Karpas-422 (cell line): ENCODE data around the gene SNTG2. TPM values are rescaled to one million over a fixed set of nuclear protein-coding genes. Genes with fewer than 3 reads are reported as not detected.

Experiments used
- DNase-seq: peaks from one replicate; pipeline ENCODE4 v3.0.0-alpha.2; 2015
- H2AFZ ChIP-seq: fragments of 200-600 bp; sonication (generic); 2 replicates; pipeline ENCODE4 v1.6.1; 2014; ENCODE audit warnings: antibody characterized with exemption, low read length, mixed read lengths
- H3K27ac ChIP-seq: fragments of 200-600 bp; sonication (generic); 2 replicates; pipeline ENCODE4 v1.5.1; 2014; ENCODE audit warnings: mild to moderate bottlenecking, low read length, moderate library complexity
- H3K27me3 ChIP-seq: fragments of 200-600 bp; sonication (generic); 2 replicates; pipeline ENCODE4 v1.6.1; 2014; ENCODE audit warnings: low read length, mixed read lengths
- H3K36me3 ChIP-seq: fragments of 200-600 bp; sonication (generic); 2 replicates; pipeline ENCODE4 v1.6.1; 2014; ENCODE audit warnings: low read length, mixed read lengths; ENCODE audit not compliant: insufficient read depth
- H3K4me1 ChIP-seq: fragments of 200-600 bp; sonication (generic); 2 replicates; pipeline ENCODE4 v1.6.1; 2014; ENCODE audit warnings: mild to moderate bottlenecking, low read length, mixed read lengths
- H3K4me2 ChIP-seq: fragments of 200-600 bp; sonication (generic); 2 replicates; pipeline ENCODE4 v1.6.1; 2014; ENCODE audit warnings: low read length, low read depth, mild to moderate bottlenecking; ENCODE audit not compliant: poor library complexity, severe bottlenecking
- H3K4me3 ChIP-seq: fragments of 200-600 bp; sonication (generic); 2 replicates; pipeline ENCODE4 v1.5.1; 2014; ENCODE audit warnings: mild to moderate bottlenecking, antibody characterized with exemption, low read length, mixed read lengths
- H3K79me2 ChIP-seq: fragments of 200-600 bp; sonication (generic); 2 replicates; pipeline ENCODE4 v1.6.1; 2014; ENCODE audit warnings: mild to moderate bottlenecking, low read length, mixed read lengths
- H3K9ac ChIP-seq: fragments of 200-600 bp; sonication (generic); 2 replicates; pipeline ENCODE4 v1.6.0; 2014; ENCODE audit warnings: low read length
- H3K9me2 ChIP-seq: fragments of 200-600 bp; sonication (generic), shearing (Covaris generic); replicated peaks from 2 replicates; pipeline ENCODE4 v1.6.0; 2014; ENCODE audit warnings: mild to moderate bottlenecking, low read length, moderate library complexity; ENCODE audit not compliant: insufficient read depth
- H3K9me3 ChIP-seq: fragments of 300-700, 200-600 bp; sonication (generic); 2 replicates; pipeline ENCODE4 v1.6.1; 2014; ENCODE audit warnings: low read length, mixed read lengths
- H4K20me1 ChIP-seq: fragments of 200-600 bp; sonication (generic); 2 replicates; pipeline ENCODE4 v1.6.1; 2014; ENCODE audit warnings: mild to moderate bottlenecking, antibody characterized with exemption, low read length, low read depth; ENCODE audit not compliant: insufficient read depth
- total RNA-seq: library from RNA; depleted of rRNA; stranded (reverse); fragments of >200 nt; shearing (Covaris generic); gene quantifications from 2 replicates; pipeline ENCODE4 v1.2.3, GENCODE V29; 2014; ENCODE audit warnings: low replicate concordance; rRNA removed

Gene SNTG2
- not detected in 2 replicates for total RNA-seq

DNA sequence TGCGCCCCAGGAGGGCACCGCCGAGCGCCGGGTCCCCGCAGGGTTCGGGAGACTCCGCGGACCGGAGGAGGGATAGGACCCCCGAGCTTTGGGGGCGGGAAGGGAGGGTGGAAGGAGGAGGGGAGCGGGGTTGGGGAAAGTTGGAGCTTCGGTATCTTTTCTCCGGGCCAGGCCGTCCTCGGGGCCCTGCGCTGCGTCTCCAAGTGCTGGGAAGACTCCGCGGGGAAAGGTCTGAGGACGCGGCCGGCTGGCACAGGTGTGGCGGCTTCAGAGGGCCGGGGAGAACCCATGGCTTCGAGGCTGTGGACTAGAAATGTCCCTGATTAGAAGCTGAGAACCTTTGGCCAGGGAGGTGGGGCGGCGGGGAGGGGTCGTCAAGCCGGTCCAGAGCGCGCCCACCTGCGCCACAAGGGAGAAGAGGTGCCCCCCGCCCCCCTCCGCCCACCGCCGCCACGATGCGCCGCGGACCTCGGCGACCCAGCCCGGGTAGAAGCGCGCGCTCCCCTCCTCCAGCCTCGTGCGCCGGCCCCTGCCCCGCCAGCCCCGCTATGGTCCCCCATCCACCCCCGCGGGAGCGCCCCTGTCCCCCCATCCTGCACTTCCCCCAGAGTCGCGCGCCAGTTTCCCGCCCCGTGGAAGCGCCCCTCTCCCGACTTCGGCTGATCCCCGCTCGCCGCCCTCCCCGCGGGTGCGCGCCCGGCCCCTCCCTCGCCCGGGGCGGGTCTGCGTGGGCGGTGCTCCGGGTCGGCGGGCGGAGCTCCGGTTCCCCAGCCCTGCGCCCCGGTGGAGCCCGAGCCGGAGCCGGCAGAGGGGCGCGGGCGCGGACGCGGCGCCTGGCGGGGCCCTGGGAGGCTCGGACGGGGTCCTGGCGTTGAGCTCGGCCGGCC lies at the start of gene SNTG2:
Gene SNTG2, plus strand, starts transcription at position 770 of the 887 bp plus-strand sequence. CDS start 148 bp downstream, outside the sequence.
- Histone ChIP-seq H3K36me3 (no peaks in the 10 kb centered on the region), H3K27ac (no peak within 1 kb of the TSS), H3K9me2 (no peaks in the 10 kb centered on the region), H3K4me3 (no peak within 1 kb of the TSS), H3K9ac (no peak within 1 kb of the TSS), H3K4me2 (no peak within 1 kb of the TSS), H3K9me3 (no peaks in the 10 kb centered on the region), H3K79me2 (no peaks in the 10 kb centered on the region), H3K4me1 (peaks cover 16% of the 10 kb centered on the region), H2AFZ (no peak within 1 kb of the TSS), H3K27me3 (no peaks in the 10 kb centered on the region), H4K20me1 (no peaks in the 10 kb centered on the region)
- DNase-seq: no peak

DNA sequence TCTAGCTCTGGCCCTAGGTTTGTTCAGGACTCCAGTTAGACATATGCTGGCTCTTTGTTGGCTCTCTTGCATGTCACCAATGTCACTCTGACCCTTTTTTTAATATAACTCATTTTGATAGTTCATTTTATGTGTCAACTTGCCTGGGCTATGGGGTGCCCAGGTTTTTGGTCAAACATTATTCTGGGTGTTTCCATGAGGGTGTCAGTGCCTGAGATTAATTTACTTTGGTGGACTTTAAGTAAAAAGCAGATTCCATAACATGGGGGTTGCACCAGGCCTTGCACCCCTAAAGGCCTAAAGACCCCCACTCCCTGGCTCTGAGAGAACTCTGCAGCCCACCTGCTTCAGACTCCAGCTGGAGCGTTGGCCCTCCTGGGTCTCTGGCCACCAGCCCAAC lies 48.1 kb upstream of the SNTG2 start:
- DNase-seq: no peak
- Histone ChIP-seq H3K4me2 (no peak overlapping the region), H3K27me3 (no peaks in the 10 kb centered on the region), H3K9me2 (no peaks in the 10 kb centered on the region), H3K9me3 (peaks cover 16% of the 10 kb centered on the region), H2AFZ (no peak overlapping the region), H3K4me3 (no peak overlapping the region), H3K4me1 (peaks cover 9% of the 10 kb centered on the region), H3K9ac (no peak overlapping the region), H4K20me1 (no peaks in the 10 kb centered on the region), H3K27ac (no peak overlapping the region), H3K79me2 (no peaks in the 10 kb centered on the region), H3K36me3 (no peaks in the 10 kb centered on the region; the same call in 1 of the 2 replicates)

DNA sequence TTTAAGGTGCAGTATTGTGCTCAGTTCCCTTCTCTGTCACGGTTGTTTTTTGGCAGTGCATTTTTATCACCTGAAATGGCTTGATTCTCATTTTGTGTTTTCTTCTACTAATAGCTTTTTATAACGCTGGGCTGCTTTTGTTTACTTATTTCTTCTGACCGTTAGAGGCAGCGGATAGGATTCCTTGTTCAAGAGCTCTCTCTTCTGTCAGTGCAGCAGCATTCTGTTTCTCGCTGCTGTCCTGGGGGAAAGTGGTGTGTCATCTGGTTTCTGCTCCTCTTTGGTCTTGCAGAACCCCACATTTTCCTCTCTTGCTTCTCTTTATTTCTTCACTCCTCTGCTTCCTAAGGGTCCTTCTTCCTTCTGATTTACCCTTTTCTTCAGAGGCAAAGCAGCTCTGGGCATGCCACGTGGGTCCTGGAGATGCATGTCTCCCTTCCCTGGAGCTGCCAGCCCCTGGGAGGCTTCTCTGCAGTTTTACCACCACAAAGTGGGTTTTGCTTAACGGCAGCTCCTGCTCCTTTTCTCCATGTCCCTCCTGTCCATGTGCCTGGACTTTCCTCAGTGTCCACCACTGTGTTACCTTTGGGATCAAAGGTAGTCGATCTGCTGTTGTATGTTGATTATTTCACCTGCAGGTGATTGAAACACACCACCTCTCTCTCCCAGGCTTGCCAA lies 47.3 kb upstream of the SNTG2 start:
- Histone ChIP-seq H4K20me1 (no peaks in the 10 kb centered on the region), H3K27ac (no peak overlapping the region), H3K4me1 (peaks cover 9% of the 10 kb centered on the region), H2AFZ (no peak overlapping the region; the same call in 1 of the 2 replicates), H3K9ac (no peak overlapping the region), H3K9me2 (no peaks in the 10 kb centered on the region), H3K9me3 (peaks cover 10% of the 10 kb centered on the region), H3K79me2 (no peaks in the 10 kb centered on the region), H3K27me3 (no peaks in the 10 kb centered on the region), H3K36me3 (no peaks in the 10 kb centered on the region; the same call in 1 of the 2 replicates), H3K4me2 (no peak overlapping the region), H3K4me3 (no peak overlapping the region)
- DNase-seq: no peak

DNA sequence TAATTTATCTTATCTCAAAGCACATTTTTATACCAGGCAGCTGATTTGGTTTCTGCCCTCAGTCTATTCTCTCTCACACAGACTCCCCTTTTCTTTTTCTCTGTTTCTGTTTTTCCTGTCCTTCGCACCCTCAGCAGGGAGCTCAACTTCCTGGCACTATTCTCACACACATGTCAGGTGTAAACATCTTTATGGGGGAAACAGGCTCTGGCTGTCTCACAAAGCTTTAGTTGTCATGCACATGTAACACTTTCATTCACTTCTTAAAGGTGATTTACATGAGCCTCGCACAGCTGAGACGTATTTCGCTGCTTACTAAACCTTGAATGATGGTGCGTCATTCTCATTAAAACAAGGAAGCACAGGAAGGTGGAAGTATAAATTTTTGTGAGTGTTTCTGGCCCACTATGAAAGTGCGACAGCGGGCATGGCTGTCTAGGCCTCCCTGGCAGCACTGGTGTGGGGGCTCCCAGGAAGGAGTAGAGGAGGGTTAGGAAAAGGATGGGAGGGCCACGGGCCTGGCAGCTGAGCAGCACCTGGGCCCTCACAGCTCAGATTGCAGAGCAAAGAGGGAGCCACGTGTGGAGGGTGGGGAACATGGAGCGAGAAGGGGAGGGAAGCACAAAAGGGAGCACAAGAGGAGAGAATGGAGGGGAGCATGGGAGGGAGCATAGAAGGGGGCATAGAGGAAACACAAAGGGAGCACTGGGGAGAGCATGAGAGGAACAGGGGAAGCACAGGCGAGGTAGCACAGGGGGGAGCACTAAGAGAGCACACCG lies 46.2 kb upstream of the SNTG2 start:
- Histone ChIP-seq H3K9me2 (no peaks in the 10 kb centered on the region), H3K9me3 (peaks cover 11% of the 10 kb centered on the region), H3K27me3 (no peaks in the 10 kb centered on the region), H3K79me2 (no peaks in the 10 kb centered on the region), H3K9ac (no peak overlapping the region), H3K4me2 (no peak overlapping the region), H3K27ac (no peak overlapping the region), H2AFZ (no peak overlapping the region), H4K20me1 (no peaks in the 10 kb centered on the region), H3K4me3 (no peak overlapping the region), H3K36me3 (no peaks in the 10 kb centered on the region; the same call in 1 of the 2 replicates), H3K4me1 (peaks cover 14% of the 10 kb centered on the region)
- DNase-seq: no peak

DNA sequence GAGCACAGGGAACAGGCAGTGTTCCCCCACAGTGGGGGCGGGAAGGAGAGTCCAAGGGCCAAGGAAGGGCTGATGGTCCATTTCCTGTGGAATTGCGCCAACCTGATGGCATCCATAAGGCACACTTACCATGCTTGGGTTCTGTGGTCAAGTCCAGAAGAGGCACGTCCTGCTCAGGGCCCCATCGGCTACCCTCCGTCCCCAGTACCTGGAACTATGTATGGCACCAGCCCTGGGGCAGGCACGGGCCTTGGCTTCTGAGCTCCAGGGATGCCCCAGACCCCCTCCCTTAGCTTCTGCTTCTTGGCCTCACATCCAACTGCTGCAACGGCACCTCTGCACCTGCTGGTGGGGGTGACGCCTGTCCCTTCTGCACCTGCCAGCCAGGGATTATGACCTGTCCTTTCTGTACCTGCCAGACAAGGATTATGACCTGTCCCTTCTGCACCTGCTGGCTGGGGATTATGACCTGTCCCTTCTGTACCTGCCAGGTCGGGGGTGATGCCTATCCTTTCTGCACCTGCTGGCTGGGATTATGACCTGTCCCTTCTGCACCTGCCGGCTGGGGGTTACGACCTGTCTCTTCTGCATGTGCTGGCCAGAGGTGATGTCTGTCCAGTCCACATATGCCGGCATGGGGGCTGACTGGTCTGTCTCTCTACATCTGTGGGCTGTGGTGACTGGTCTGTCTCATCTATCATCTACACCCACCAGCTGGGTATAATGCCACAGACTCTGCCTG lies 45.4 kb upstream of the SNTG2 start:
- no peak overlapping the region for H3K27ac ChIP-seq
- H3K9me2 ChIP-seq: no peaks in the 10 kb centered on the region
- DNase-seq: no peak
- peaks cover 6% of the 10 kb centered on the region; the same call in 1 of the 2 replicates for H3K9me3 ChIP-seq
- no peak overlapping the region for H3K9ac ChIP-seq
- H3K4me2 ChIP-seq: no peak overlapping the region
- no peaks in the 10 kb centered on the region for H3K79me2 ChIP-seq
- peaks cover 15% of the 10 kb centered on the region for H3K4me1 ChIP-seq
- no peaks in the 10 kb centered on the region; the same call in 1 of the 2 replicates for H3K36me3 ChIP-seq
- no peaks in the 10 kb centered on the region for H4K20me1 ChIP-seq
- no peaks in the 10 kb centered on the region for H3K27me3 ChIP-seq
- H3K4me3 ChIP-seq: no peak overlapping the region
- H2AFZ ChIP-seq: no peak overlapping the region

DNA sequence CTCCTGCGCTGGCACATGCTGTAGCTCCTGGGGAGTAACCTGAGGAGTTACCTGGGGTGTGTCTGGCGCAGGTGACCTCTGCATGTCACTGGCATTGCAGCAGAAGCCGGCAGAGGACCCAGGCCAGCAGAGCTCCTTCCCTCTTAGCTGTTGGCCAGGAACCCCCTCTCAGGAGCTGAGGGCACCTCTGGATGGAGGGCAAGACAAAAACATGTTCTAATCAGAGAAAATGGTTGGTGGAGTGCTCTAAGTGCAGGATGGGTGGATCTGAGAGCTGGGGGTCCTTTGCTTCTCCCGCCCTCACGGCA lies 44.9 kb upstream of the SNTG2 start:
- Histone ChIP-seq H3K9me3 (peaks cover 8% of the 10 kb centered on the region), H3K4me1 (peaks cover 16% of the 10 kb centered on the region), H3K4me2 (no peak overlapping the region), H2AFZ (no peak overlapping the region), H3K79me2 (no peaks in the 10 kb centered on the region), H3K9me2 (no peaks in the 10 kb centered on the region), H3K27me3 (no peaks in the 10 kb centered on the region), H4K20me1 (no peaks in the 10 kb centered on the region), H3K36me3 (no peaks in the 10 kb centered on the region; the same call in 1 of the 2 replicates), H3K4me3 (no peak overlapping the region), H3K9ac (no peak overlapping the region), H3K27ac (no peak overlapping the region)
- no peak for DNase-seq

DNA sequence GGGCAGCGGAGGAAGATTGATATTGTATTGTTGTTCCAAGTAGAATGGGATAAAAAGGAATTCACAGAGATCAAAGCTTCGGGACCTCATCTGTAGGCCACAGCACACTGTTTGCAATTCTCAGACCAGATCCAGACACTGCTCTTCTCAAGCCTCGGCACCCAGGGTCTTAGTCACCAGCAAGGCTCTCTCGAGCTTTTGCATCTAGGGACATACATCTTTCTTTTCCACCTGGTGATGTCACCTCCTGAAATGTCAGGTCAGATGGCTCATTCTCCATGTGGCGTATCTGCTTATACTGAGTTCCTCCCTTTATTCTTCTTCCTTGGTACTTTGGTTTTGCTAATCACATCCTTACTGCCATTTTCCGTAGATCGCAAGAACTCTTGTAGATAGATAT lies 42.9 kb upstream of the SNTG2 start:
- no peak overlapping the region for H3K9ac ChIP-seq
- no peak for DNase-seq
- H3K4me3 ChIP-seq: no peak overlapping the region
- H3K9me2 ChIP-seq: no peaks in the 10 kb centered on the region
- H3K9me3 ChIP-seq: peaks cover 19% of the 10 kb centered on the region
- H3K36me3 ChIP-seq: peaks cover 4% of the 10 kb centered on the region; the same call in 1 of the 2 replicates
- H3K79me2 ChIP-seq: no peaks in the 10 kb centered on the region
- no peaks in the 10 kb centered on the region for H3K27me3 ChIP-seq
- H3K4me1 ChIP-seq: peaks cover 16% of the 10 kb centered on the region
- H4K20me1 ChIP-seq: no peaks in the 10 kb centered on the region
- no peak overlapping the region for H3K27ac ChIP-seq
- no peak overlapping the region for H2AFZ ChIP-seq
- no peak overlapping the region for H3K4me2 ChIP-seq
